Measurements from ENCODE around the gene PTGES.

PTGES gene

DNA sequence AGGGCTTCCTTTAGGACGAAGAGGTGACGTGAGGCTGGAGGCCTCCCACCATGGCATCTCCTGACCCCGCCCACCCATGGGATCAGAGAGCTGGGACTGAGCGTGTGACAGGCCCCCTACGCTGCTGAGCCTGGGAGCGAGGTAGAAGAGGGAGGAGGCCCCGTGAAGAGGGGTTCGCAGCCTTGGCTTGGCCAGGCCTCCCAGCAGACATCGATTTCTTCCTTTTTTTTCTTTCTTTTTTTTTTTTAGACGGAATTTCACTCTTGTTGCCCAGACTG is 39.5 kb downstream of the PTGES start:
- H3K36me3 ChIP-seq (ENCODE audit: insufficient read depth, insufficient read length, low read length), result no peaks in the 10 kb centered on the region
- TF ChIP-seq SUZ12 (IDR thresholded peaks at IDR 0.05; ENCODE audit: extremely low read depth, insufficient read depth, insufficient read length), result no peak
- no peak for TF ChIP-seq YY1 (IDR thresholded peaks at IDR 0.05; ENCODE audit: insufficient read depth, insufficient read length)
- TF ChIP-seq ZNF274 (IDR thresholded peaks at IDR 0.05; ENCODE audit: low read depth, low read length), result no peak
- H3K9ac ChIP-seq (ENCODE audit: insufficient read length, low read depth), result no peak overlapping the region
- no peak overlapping the region for H3K4me3 ChIP-seq (ENCODE audit: insufficient read length, low read depth)
- no peaks in the 10 kb centered on the region for H3K9me3 ChIP-seq (ENCODE audit: insufficient read depth, low read length)
- no peaks in the 10 kb centered on the region for H3K27me3 ChIP-seq (ENCODE audit: insufficient read depth, insufficient read length)
- no peak for DNase-seq (ENCODE audit: low read depth, low spot score)
- peaks cover 25% of the 10 kb centered on the region for H3K4me1 ChIP-seq (ENCODE audit: insufficient read depth, insufficient read length)

DNA sequence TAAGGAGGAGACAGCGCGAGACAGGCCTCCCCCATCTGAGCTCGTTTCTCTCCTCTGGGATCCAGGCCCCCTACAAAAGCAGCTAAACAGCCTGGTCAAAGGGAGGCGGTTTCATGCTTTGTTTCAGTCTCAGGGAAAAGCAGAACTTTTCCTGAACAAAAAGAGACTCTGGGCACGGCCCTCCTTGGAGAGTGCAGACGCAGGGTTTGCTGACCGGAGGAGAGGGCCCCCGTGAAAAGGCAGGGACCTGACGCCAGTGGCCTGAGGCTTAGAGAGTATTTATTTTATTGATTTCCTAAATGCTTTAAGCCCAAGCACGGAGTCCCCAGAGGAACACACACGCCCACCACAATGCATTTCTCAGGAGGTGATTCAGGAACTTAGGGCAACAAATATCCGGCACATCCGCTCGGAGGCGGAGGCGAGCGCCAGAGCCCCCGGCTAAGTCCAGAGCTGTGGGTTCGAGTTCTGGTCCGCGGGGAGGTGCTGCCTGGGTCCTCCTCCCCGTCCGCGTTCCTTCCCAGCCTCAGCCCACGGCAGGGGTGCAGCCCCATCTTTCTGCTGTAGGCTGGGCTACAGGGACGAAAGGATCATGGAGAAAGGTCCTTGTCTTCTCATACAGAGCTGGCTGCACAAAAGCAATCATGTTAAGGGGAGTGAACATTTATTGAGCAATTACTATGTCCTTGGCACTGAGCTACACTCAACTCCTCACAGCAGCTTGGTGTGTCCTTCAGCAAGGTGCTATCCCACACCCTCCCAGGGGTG is 40.0 kb downstream of the PTGES start:
- no peak overlapping the region for H3K4me3 ChIP-seq (ENCODE audit: insufficient read length, low read depth)
- H3K4me1 ChIP-seq (ENCODE audit: insufficient read depth, insufficient read length), result peaks cover 26% of the 10 kb centered on the region
- no peaks in the 10 kb centered on the region for H3K36me3 ChIP-seq (ENCODE audit: insufficient read depth, insufficient read length, low read length)
- H3K9ac ChIP-seq (ENCODE audit: insufficient read length, low read depth), result peak overlapping the region; percentile 52
- TF ChIP-seq ZNF274 (IDR thresholded peaks at IDR 0.05; ENCODE audit: low read depth, low read length) (no peak), YY1 (IDR thresholded peaks at IDR 0.05; ENCODE audit: insufficient read depth, insufficient read length) (no peak), SUZ12 (IDR thresholded peaks at IDR 0.05; ENCODE audit: extremely low read depth, insufficient read depth, insufficient read length) (no peak)
- H3K9me3 ChIP-seq (ENCODE audit: insufficient read depth, low read length), result no peaks in the 10 kb centered on the region
- H3K27me3 ChIP-seq (ENCODE audit: insufficient read depth, insufficient read length), result no peaks in the 10 kb centered on the region
- no peak for DNase-seq (ENCODE audit: low read depth, low spot score)

DNA sequence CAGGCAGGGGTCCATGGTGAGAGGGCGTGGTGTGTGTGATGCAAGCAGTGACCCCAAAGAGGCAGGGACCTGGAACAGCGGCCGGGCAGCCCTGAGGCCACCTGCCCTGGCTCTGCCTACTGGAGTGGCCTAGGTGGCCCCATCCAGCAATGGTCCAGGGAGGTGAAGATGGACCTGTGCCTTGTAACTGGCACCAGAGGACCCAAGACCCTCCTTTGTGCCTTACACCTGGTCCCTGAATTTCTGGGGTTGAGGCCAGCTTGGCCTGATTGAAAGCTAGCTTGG is 42.7 kb downstream of the PTGES start:
- H3K9ac ChIP-seq (ENCODE audit: insufficient read length, low read depth), result no peak overlapping the region
- no peaks in the 10 kb centered on the region for H3K36me3 ChIP-seq (ENCODE audit: insufficient read depth, insufficient read length, low read length)
- H3K9me3 ChIP-seq (ENCODE audit: insufficient read depth, low read length), result no peaks in the 10 kb centered on the region
- DNase-seq (ENCODE audit: low read depth, low spot score), result no peak
- TF ChIP-seq YY1 (IDR thresholded peaks at IDR 0.05; ENCODE audit: insufficient read depth, insufficient read length) (no peak), ZNF274 (IDR thresholded peaks at IDR 0.05; ENCODE audit: low read depth, low read length) (no peak), SUZ12 (IDR thresholded peaks at IDR 0.05; ENCODE audit: extremely low read depth, insufficient read depth, insufficient read length) (no peak)
- H3K4me1 ChIP-seq (ENCODE audit: insufficient read depth, insufficient read length), result peaks cover 28% of the 10 kb centered on the region
- H3K27me3 ChIP-seq (ENCODE audit: insufficient read depth, insufficient read length), result no peaks in the 10 kb centered on the region
- no peak overlapping the region for H3K4me3 ChIP-seq (ENCODE audit: insufficient read length, low read depth)

DNA sequence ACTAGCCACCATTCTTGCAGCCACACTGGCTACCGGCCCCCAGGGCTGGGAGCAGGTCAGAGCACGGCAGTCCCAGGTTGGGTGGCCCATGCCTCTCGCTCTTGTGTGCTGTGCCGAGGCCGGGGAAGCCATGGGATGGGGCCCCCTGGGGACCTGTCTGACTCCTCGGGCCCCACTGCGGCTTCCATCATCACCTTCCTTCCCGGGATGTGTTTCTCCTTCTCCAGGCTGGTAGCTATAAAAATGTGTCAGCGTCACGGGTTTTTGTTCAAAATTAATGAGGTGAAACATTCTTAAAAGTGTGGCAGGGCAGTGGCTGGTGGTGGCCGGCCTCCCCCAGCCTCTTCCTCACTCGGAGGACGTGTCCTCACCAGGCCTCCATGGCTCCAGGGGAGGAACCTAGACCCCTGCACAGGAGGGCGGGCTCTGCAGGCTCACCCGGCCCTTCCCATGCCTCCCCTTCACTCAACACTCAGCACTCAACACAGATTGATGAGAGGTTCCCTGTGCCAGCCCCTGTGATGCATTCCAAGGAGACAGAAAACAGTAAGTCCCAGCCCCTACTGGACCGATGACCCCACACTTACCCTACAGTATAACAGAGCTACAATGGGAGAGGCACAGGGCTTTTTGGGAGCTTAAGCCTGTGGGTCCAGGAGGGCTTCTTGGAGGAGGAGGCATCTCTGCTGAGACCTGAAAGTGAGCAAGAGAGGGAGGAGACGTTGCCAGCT is 43.2 kb downstream of the PTGES start:
- no peaks in the 10 kb centered on the region for H3K36me3 ChIP-seq (ENCODE audit: insufficient read depth, insufficient read length, low read length)
- no peaks in the 10 kb centered on the region for H3K9me3 ChIP-seq (ENCODE audit: insufficient read depth, low read length)
- H3K27me3 ChIP-seq (ENCODE audit: insufficient read depth, insufficient read length), result no peaks in the 10 kb centered on the region
- H3K4me1 ChIP-seq (ENCODE audit: insufficient read depth, insufficient read length), result peaks cover 28% of the 10 kb centered on the region
- H3K4me3 ChIP-seq (ENCODE audit: insufficient read length, low read depth), result no peak overlapping the region
- no peak for TF ChIP-seq ZNF274 (IDR thresholded peaks at IDR 0.05; ENCODE audit: low read depth, low read length)
- no peak for TF ChIP-seq SUZ12 (IDR thresholded peaks at IDR 0.05; ENCODE audit: extremely low read depth, insufficient read depth, insufficient read length)
- no peak for TF ChIP-seq YY1 (IDR thresholded peaks at IDR 0.05; ENCODE audit: insufficient read depth, insufficient read length)
- H3K9ac ChIP-seq (ENCODE audit: insufficient read length, low read depth), result peak overlapping the region; percentile 33
- DNase-seq (ENCODE audit: low read depth, low spot score), result no peak

DNA sequence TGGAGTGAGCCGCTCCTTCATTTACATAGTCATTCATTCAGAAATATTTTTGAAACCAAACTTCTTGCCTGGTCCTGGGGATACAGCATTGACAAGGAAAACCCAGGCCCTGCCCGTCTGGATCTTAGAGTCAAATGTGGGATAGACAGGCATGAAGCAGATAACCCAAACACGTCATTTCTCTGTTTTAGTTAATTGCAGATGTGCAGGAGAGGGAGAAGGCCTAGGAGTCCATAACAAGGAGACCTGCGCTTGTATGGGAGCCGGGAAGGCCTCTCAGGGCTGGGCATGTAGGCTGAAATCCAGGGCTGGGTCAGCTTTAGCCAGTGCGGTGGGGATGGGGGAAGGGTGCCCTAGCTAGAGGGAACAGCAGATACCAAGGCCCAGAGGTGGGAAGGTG is 44.0 kb downstream of the PTGES start:
- DNase-seq (ENCODE audit: low read depth, low spot score), result no peak
- Histone ChIP-seq H3K9me3 (ENCODE audit: insufficient read depth, low read length) (no peaks in the 10 kb centered on the region), H3K9ac (ENCODE audit: insufficient read length, low read depth) (peak overlapping the region; percentile 33), H3K4me3 (ENCODE audit: insufficient read length, low read depth) (no peak overlapping the region), H3K4me1 (ENCODE audit: insufficient read depth, insufficient read length) (peaks cover 28% of the 10 kb centered on the region), H3K36me3 (ENCODE audit: insufficient read depth, insufficient read length, low read length) (no peaks in the 10 kb centered on the region), H3K27me3 (ENCODE audit: insufficient read depth, insufficient read length) (no peaks in the 10 kb centered on the region)
- TF ChIP-seq SUZ12 (IDR thresholded peaks at IDR 0.05; ENCODE audit: extremely low read depth, insufficient read depth, insufficient read length) (no peak), YY1 (IDR thresholded peaks at IDR 0.05; ENCODE audit: insufficient read depth, insufficient read length) (no peak), ZNF274 (IDR thresholded peaks at IDR 0.05; ENCODE audit: low read depth, low read length) (no peak)

DNA sequence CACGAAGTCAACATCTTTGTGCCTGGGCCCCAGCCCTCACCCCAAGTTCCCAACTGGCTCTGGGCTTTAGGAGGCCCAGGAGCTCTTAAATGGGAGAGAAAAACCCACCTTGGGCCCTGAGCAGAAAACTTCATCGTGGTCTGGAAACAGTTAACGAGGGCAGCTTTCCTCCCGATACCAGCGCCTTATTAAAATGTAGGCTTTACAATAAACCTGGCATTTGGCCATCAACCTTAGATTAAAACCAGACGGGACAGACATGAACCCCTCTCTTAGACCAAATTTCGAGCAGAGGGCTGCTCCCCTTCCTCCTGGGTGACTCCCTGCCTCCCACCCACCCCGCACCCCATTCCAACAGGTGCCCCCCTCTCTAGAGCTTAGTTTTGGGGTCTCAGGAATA is 48.0 kb downstream of the PTGES start:
- Histone ChIP-seq H3K9me3 (ENCODE audit: insufficient read depth, low read length) (no peaks in the 10 kb centered on the region), H3K36me3 (ENCODE audit: insufficient read depth, insufficient read length, low read length) (no peaks in the 10 kb centered on the region), H3K4me3 (ENCODE audit: insufficient read length, low read depth) (no peak overlapping the region), H3K9ac (ENCODE audit: insufficient read length, low read depth) (no peak overlapping the region), H3K4me1 (ENCODE audit: insufficient read depth, insufficient read length) (peaks cover 15% of the 10 kb centered on the region), H3K27me3 (ENCODE audit: insufficient read depth, insufficient read length) (no peaks in the 10 kb centered on the region)
- TF ChIP-seq YY1 (IDR thresholded peaks at IDR 0.05; ENCODE audit: insufficient read depth, insufficient read length), result no peak
- no peak for TF ChIP-seq SUZ12 (IDR thresholded peaks at IDR 0.05; ENCODE audit: extremely low read depth, insufficient read depth, insufficient read length)
- no peak for TF ChIP-seq ZNF274 (IDR thresholded peaks at IDR 0.05; ENCODE audit: low read depth, low read length)
- DNase-seq (ENCODE audit: low read depth, low spot score), result no peak

DNA sequence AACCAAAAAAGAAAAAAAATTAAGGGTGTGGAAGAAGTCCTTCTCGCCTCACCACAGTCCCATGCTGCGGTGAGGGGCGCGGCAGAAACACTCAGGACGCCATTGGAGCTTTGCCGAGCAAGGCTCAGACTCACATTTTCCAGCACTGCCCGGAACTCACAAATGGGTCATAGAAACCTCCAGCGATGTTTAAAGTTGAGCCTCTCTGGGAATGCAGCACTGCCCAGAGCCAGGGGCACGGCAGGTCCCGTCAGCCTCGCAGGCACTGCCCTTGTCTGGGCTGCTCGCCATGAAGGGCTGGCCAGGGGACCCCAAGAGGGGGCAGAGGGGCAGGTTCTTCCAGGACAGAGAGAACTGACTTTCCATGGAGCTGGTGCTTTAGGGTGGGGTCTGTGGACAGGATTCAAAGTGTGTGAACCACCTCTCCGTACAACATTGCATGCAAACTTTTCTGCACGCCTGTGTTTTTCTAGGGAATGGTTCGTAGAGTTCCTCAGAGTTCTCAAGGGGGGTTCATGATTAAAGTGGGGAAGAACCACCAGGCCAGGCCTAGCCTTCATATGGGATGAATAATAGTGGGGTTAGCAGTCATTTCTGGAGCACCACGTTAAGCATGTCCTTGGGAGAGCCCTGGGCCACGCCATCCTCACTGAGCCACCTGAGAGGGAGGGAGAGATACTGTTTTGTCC is 49.0 kb downstream of the PTGES start:
- TF ChIP-seq YY1 (IDR thresholded peaks at IDR 0.05; ENCODE audit: insufficient read depth, insufficient read length) (no peak), SUZ12 (IDR thresholded peaks at IDR 0.05; ENCODE audit: extremely low read depth, insufficient read depth, insufficient read length) (no peak), ZNF274 (IDR thresholded peaks at IDR 0.05; ENCODE audit: low read depth, low read length) (no peak)
- H3K9me3 ChIP-seq (ENCODE audit: insufficient read depth, low read length), result no peaks in the 10 kb centered on the region
- H3K4me1 ChIP-seq (ENCODE audit: insufficient read depth, insufficient read length), result peaks cover 5% of the 10 kb centered on the region
- no peaks in the 10 kb centered on the region for H3K27me3 ChIP-seq (ENCODE audit: insufficient read depth, insufficient read length)
- no peak for DNase-seq (ENCODE audit: low read depth, low spot score)
- H3K9ac ChIP-seq (ENCODE audit: insufficient read length, low read depth), result no peak overlapping the region
- no peaks in the 10 kb centered on the region for H3K36me3 ChIP-seq (ENCODE audit: insufficient read depth, insufficient read length, low read length)
- no peak overlapping the region for H3K4me3 ChIP-seq (ENCODE audit: insufficient read length, low read depth)

Measured in NT2/D1 (cell line).